Skeletal muscle tissue (tissue), 4 donors: ENCODE results near the gene CD9. TPM values are rescaled to one million over a fixed set of nuclear protein-coding genes. Genes with fewer than 3 reads are reported as not detected.

Experiments used
- H3K27ac ChIP-seq: one replicate; pipeline ENCODE4 v1.7.0; 2013; ENCODE audit warnings: mild to moderate bottlenecking, low read depth, low read length, inconsistent platforms
- H3K27me3 ChIP-seq, 3 donors: one replicate each; pipeline ENCODE4 v1.7.0; 2013; ENCODE audit warnings: low read length in 3 of 3; ENCODE audit not compliant: control insufficient read depth in 3 of 3, insufficient read depth in 3 of 3
- H3K36me3 ChIP-seq, 3 donors: one replicate each; pipeline ENCODE4 v1.7.0; 2013; ENCODE audit warnings: low read length in 3 of 3; ENCODE audit not compliant: control insufficient read depth in 3 of 3, insufficient read depth in 3 of 3
- H3K4me1 ChIP-seq, 3 donors: one replicate each; pipeline ENCODE4 v1.7.0; 2013; ENCODE audit warnings: low read length in 3 of 3, mild to moderate bottlenecking in 3 of 3; ENCODE audit not compliant: control insufficient read depth in 3 of 3, insufficient read depth in 3 of 3
- H3K4me3 ChIP-seq, 3 donors: one replicate each; pipeline ENCODE4 v1.7.0; 2013; ENCODE audit warnings: low read length in 3 of 3
- H3K9ac ChIP-seq, 3 donors: one replicate each; pipeline ENCODE4 v1.7.0; 2013; ENCODE audit warnings: low read length in 3 of 3, mild to moderate bottlenecking in 3 of 3, moderate library complexity in 2 of 3, low read depth in 1 of 3
- H3K9me3 ChIP-seq, 3 donors: one replicate each; pipeline ENCODE4 v1.7.0; 2013; ENCODE audit warnings: low read length in 3 of 3; ENCODE audit not compliant: control insufficient read depth in 3 of 3
- total RNA-seq: library from RNA; depleted of rRNA; stranded (reverse); fragments of >200 nt; gene quantifications from one replicate; pipeline ENCODE4 v1.2.3, GENCODE V29; 2014
- donor health status: Osteomylitis.

Gene CD9
- total RNA-seq, 1 donor from 2014 or later, result 62.6 TPM

DNA sequence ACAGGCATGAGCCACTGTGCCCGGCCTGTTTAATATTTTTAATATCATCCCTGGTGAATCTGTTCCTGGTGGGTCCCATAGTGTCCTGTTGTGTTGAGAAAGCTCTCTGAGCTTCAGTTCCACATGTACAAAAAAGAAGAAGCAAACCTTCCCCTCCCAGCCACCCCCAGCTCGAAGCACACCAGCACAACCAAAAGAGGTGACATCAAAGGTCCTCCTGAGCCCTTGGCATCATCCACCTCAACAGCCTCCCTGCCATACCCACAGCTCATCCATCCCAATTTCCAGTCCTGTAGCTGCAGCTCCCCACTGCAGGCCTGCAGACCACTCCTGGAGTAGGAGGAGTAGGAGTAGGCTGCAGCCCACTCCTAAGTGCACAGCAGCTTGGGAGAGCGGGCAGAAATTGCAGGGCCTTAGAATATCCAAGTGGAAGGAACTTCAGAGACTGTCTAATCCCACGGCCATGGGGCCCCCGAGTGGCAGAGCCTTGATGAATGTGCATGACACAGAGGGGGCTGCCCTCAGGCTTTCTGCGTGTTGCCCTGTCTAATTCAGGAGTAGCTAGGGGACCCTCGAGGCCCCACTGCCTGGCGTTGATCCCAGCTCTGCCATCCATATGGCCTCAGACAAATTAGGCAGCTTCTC lies 36.7 kb upstream of the CD9 start:
- no peaks in the 10 kb centered on the region for H3K36me3 ChIP-seq
- H3K27ac ChIP-seq, result no peak overlapping the region
- H3K9me3 ChIP-seq, result no peaks in the 10 kb centered on the region
- peaks cover 13 to 23% (median 15%) of the 10 kb centered on the region in 3 donors for H3K4me1 ChIP-seq
- peaks cover 0 to 3% (median 2%) of the 10 kb centered on the region in 3 donors for H3K27me3 ChIP-seq
- no peak overlapping the region for H3K9ac ChIP-seq
- no peak overlapping the region for H3K4me3 ChIP-seq

- Histone ChIP-seq H3K27me3 (peaks cover 0 to 2% (median 0%) of the 10 kb centered on the region in 3 donors), H3K36me3 (no peaks in the 10 kb centered on the region), H3K9ac (no peak overlapping the region), H3K9me3 (no peaks in the 10 kb centered on the region), H3K4me1 (peaks cover 13 to 20% (median 16%) of the 10 kb centered on the region in 3 donors), H3K27ac (no peak overlapping the region), H3K4me3 (no peak overlapping the region)
Observed at GRCh38 chr12:6165395-6165794, 34.8 kb upstream of the CD9 start.

DNA sequence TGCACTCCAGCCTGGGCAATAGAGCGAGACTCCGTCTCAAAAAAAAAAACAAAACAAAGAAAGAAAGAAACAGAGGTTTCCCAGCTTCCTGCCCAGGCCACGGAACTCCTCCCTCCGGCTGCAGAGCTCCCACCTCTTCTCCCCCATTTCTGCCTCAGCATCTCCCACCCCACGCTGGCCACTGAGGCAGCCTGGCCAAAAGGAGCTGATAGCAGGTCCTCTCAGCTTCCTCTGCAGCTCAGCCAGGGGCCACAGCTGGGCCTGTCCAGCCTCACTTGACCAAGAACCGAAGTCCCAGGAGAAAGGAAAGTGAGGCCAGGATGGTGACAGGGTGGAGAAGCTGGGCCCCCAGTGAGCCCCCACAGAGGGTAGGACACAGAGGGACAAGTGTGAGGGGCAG lies 33.4 kb upstream of the CD9 start:
- Histone ChIP-seq H3K9ac (no peak overlapping the region), H3K4me1 (peaks cover 7 to 16% (median 16%) of the 10 kb centered on the region in 3 donors), H3K36me3 (no peaks in the 10 kb centered on the region), H3K27ac (peak overlapping the region; percentile 77), H3K27me3 (no peaks in the 10 kb centered on the region), H3K4me3 (no peak overlapping the region), H3K9me3 (no peaks in the 10 kb centered on the region)

DNA sequence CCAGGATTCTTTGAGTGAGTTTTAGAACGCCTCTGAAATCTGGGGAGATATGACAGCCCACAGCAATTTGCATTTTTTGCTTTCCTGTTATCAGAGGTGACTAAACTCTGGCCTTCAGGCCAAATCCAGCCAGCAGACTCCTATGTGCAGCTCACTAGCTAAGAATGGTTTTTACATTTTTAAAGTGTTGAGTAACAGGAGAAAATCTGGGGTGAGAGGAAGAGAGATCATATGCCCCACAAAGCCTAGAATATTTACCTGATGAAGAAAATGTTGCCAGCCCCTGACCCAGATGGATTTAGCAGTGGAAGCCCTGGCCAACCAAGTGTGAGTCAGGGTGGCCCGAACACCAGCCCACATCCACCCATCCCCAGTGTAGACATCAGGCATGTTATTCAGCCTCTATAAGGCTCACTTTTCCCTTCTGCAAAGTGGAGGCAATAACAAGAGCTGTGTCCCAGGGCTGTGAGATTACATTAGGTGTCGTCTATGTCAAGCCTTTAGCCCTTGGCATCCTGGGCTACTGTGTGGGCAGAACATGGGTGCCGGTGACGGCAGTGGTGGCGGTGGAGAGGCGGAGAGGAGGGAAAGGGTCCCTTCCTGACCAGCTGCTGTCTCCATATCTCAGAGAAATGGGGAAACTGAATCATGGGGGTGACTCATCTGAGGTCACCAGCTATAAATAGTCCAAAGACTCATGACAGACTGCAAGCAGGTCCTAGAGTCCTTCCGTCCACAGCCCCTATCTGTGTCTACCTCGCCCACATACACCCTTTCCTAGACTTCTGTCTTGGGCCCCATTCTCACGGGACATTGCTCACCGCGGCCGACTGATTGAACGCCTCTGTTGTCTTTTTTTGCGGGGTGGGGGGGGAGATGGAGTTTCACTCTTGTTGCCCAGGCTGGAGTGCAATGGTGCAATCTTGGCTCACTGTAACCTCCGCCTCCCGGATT lies 32.6 kb upstream of the CD9 start:
- no peaks in the 10 kb centered on the region for H3K27me3 ChIP-seq
- peak overlapping the region; percentile 77 for H3K27ac ChIP-seq
- H3K4me1 ChIP-seq, result peaks cover 12 to 22% (median 16%) of the 10 kb centered on the region in 3 donors
- no peaks in the 10 kb centered on the region for H3K36me3 ChIP-seq
- H3K4me3 ChIP-seq, result peak overlapping the region in 1 of 3 donors; percentile 45
- H3K9ac ChIP-seq, result no peak overlapping the region
- no peaks in the 10 kb centered on the region for H3K9me3 ChIP-seq

DNA sequence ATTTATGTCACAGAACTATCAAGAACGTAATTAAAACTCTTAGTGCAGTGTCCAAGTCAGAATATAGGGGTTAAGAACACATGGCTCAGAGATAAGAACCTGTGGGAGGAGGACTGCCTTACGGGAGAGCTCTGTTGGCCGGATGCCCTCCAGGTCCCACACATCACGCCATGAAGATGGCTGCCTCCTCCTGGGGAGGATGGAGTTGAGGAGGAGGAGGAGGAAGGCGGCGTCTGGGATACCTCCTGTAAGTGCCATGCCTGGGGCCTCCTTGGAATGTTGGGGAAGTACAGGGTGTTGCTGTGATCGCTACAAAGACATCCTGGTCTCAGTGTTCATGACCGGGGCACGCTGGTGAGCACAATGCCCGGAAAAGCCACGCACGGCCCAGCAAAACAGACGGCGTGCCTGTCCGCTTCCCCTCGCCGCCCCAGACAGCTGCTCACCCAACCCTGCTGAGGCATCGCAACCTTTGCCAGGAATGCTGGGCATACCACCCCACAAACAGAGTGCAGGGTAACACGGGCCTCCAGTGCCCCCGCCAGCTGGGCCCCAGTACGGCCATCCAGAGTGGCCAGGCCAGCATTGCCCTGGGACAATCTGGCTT lies 28.7 kb upstream of the CD9 start:
- H3K36me3 ChIP-seq, result no peaks in the 10 kb centered on the region
- peak overlapping the region; percentile 52 for H3K27ac ChIP-seq
- no peak overlapping the region for H3K4me3 ChIP-seq
- H3K9me3 ChIP-seq, result no peaks in the 10 kb centered on the region
- peaks cover 12 to 22% (median 16%) of the 10 kb centered on the region in 3 donors for H3K4me1 ChIP-seq
- H3K27me3 ChIP-seq, result no peaks in the 10 kb centered on the region
- H3K9ac ChIP-seq, result peak overlapping the region in 1 of 3 donors; percentile 8

GRCh38 chr12:6172086-6172485 lies 28.1 kb upstream of the CD9 start:
- peak overlapping the region; percentile 52 for H3K27ac ChIP-seq

GRCh38 chr12:6172862-6173261 lies 27.3 kb upstream of the CD9 start:
- peak overlapping the region; percentile 52 for H3K27ac ChIP-seq
- no peak overlapping the region for H3K9ac ChIP-seq
- no peaks in the 10 kb centered on the region for H3K27me3 ChIP-seq

More at GRCh38 chr12:6172086-6172485, 28.1 kb upstream of the CD9 start:
- Histone ChIP-seq H3K27me3 (no peaks in the 10 kb centered on the region), H3K9ac (no peak overlapping the region), H3K9me3 (no peaks in the 10 kb centered on the region), H3K36me3 (no peaks in the 10 kb centered on the region), H3K4me3 (no peak overlapping the region), H3K4me1 (peaks cover 12 to 18% (median 13%) of the 10 kb centered on the region in 3 donors)

DNA sequence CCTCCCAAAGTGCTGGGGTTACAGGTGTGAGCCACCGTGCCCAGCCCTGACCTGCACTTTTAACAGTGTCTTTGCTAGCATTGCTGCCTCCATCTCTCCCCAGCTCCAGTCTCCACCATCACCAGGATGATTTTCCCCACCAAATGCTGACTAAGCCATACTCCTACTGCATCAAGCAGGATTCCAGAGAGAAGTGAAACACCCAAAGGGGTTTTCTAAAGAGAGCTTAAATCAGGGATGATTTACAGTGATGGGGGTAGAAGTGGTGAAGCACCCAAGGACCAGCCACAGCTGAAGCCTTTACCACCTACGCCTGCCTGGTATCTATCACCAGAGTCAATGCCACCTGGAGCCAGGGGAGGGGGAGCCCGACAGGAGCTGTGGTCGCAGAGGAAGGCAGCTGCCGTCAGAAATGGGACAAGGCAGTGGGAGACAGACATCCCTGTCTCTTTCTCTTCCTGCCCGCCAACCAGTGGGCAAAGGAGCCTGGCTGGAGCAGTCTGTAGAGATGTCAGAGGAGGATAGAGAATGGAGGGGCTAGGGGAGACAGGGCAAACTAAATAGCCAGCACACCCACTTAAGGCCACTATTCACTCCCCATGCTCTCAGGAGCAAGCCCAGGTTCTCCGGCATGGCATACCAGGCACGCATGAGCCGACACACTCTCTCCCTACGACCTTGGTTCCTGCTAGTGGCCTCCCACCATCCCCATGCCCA lies 22.4 kb upstream of the CD9 start:
- Histone ChIP-seq H3K9me3 (no peaks in the 10 kb centered on the region), H3K36me3 (no peaks in the 10 kb centered on the region), H3K27me3 (no peaks in the 10 kb centered on the region), H3K4me3 (no peak overlapping the region), H3K9ac (no peak overlapping the region), H3K4me1 (peaks cover 27 to 37% (median 31%) of the 10 kb centered on the region in 3 donors), H3K27ac (no peak overlapping the region)

More at GRCh38 chr12:6172862-6173261, 27.3 kb upstream of the CD9 start:
- H3K4me1 ChIP-seq, result peaks cover 5 to 14% (median 6%) of the 10 kb centered on the region in 3 donors
- no peaks in the 10 kb centered on the region for H3K9me3 ChIP-seq
- H3K4me3 ChIP-seq, result no peak overlapping the region
- H3K36me3 ChIP-seq, result no peaks in the 10 kb centered on the region

- H3K27me3 ChIP-seq, result peaks cover 0 to 4% (median 0%) of the 10 kb centered on the region in 3 donors
- H3K27ac ChIP-seq, result no peak overlapping the region
- peaks cover 33 to 48% (median 39%) of the 10 kb centered on the region in 3 donors for H3K4me1 ChIP-seq
- H3K36me3 ChIP-seq, result no peaks in the 10 kb centered on the region
- no peaks in the 10 kb centered on the region for H3K9me3 ChIP-seq
- no peak overlapping the region for H3K4me3 ChIP-seq
- no peak overlapping the region for H3K9ac ChIP-seq
Observed at GRCh38 chr12:6178981-6179761, 21.0 kb upstream of the CD9 start.
